OCI-LY7 (cell line): Measurements from ENCODE around the gene DEPP1.

Experiments
- CTCF ChIP-seq: fragments of 200-600 bp; sonication (generic); conservative IDR thresholded peaks from 2 replicates; pipeline ENCODE4 v1.5.1; 2014; ENCODE audit warnings: mild to moderate bottlenecking, antibody characterized with exemption, low read length, moderate library complexity, mixed read lengths
- EZH2phosphoT487 ChIP-seq: fragments of 200-600 bp; sonication (generic); IDR thresholded peaks from 2 replicates; pipeline ENCODE4 v1.6.1; 2018; ENCODE audit warnings: low read depth, borderline replicate concordance, mild to moderate bottlenecking, mixed run types, antibody characterized with exemption, low read length, moderate library complexity, mixed read lengths

- TF ChIP-seq CTCF (no peak), EZH2phosphoT487 (no peak)
Observed at GRCh38 chr10:44973323-44974081, 5.1 kb downstream of the DEPP1 start.
